Esophagus (tissue), 2 donors: ENCODE measurements around the gene SRGAP2B. TPM values are rescaled to one million over a fixed set of nuclear protein-coding genes. Genes with fewer than 3 reads are reported as not detected.
"Not testable (repeated sequence)": the region's sequence is repeated elsewhere in the genome, so short reads cannot be mapped to it uniquely, and the experiment has no call there.

Experiments
- H3K27ac ChIP-seq, 2 donors: one replicate each; pipeline ENCODE4 v1.5.1; 2013; ENCODE audit warnings: low read depth in 2 of 2, mild to moderate bottlenecking in 2 of 2, inconsistent platforms in 1 of 2, low read length in 1 of 2, moderate library complexity in 1 of 2
- H3K27me3 ChIP-seq, 2 donors: one replicate each; pipeline ENCODE4 v1.6.1; 2013; ENCODE audit warnings: low read length in 2 of 2, control low read depth in 1 of 2, mild to moderate bottlenecking in 1 of 2; ENCODE audit not compliant: insufficient read depth in 2 of 2, control insufficient read depth in 1 of 2
- H3K36me3 ChIP-seq, 2 donors: one replicate each; pipeline ENCODE4 v1.6.1; 2013; ENCODE audit warnings: low read length in 1 of 2; ENCODE audit not compliant: control insufficient read depth in 2 of 2, insufficient read depth in 2 of 2
- H3K4me1 ChIP-seq, 2 donors: one replicate each; pipeline ENCODE4 v1.6.1; 2013; ENCODE audit warnings: low read length in 1 of 2; ENCODE audit not compliant: control insufficient read depth in 2 of 2, insufficient read depth in 2 of 2
- H3K4me3 ChIP-seq, 2 donors: one replicate each; pipeline ENCODE4 v1.5.1; 2013; ENCODE audit warnings: low read length in 2 of 2, mild to moderate bottlenecking in 2 of 2, low read depth in 1 of 2, moderate library complexity in 1 of 2
- H3K9me3 ChIP-seq, 2 donors: one replicate each; pipeline ENCODE4 v1.6.1; 2013; ENCODE audit warnings: mild to moderate bottlenecking in 2 of 2, low read depth in 1 of 2, low read length in 1 of 2, moderate library complexity in 1 of 2; ENCODE audit not compliant: control insufficient read depth in 2 of 2, insufficient read depth in 1 of 2
- WGBS, 2 donors: extraction: QIAGEN DNeasy Blood & Tissue Kit; methylation state at CpG; one replicate each; pipeline ENCODE4 v1.1.7; 2013; 5-methylcytosine and 5-hydroxymethylcytosine counted together
- polyA plus RNA-seq, 2 donors: library from polyadenylated mRNA; stranded (reverse); fragments of 200-250 nt; gene quantifications; one replicate each; pipeline ENCODE4 v1.2.3, GENCODE V29; 2013
- donor health status: healthy with polysubstance abuse.
- donor health status: Bipolar disorder and iron deficiency.

SRGAP2B gene
- polyA plus RNA-seq, 2 donors = 3.9 to 5.6 TPM

DNA sequence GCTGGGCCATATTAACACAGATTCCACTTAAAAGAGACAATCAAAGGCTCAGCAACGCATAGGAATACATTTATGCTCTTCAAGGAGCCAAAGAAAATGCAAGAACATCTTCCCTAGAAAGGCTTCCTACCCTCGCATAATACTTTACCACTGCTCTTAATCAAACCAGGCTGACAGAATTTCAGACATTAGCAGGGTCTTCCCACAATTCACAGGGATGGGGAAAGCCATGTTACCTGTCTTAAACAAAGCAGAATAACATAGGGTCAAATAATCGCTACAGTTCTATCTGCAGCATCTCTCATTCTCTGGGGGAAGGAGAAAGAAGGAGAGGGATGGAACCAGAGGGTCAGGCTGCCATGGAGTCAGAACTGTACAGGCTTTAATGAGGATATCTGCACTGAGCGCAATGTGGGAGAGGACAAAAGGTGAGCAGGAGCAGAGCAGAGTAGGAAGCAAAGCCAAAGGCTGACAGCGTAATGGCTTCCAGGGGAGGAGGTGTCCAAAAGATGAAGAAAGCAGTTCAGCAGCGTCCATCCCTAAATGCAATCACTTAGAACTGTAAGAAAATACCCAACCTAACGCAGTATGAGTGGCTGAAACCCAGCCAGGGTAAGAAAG lies 109.5 kb downstream of the SRGAP2B start:
- not testable (repeated sequence) for H3K36me3 ChIP-seq, H3K4me3 ChIP-seq, H3K27me3 ChIP-seq, H3K27ac ChIP-seq, H3K9me3 ChIP-seq, H3K4me1 ChIP-seq
- WGBS, 2 donors = 93 to 96% methylated on average over 3 to 4 of the region's 7 CpGs

DNA sequence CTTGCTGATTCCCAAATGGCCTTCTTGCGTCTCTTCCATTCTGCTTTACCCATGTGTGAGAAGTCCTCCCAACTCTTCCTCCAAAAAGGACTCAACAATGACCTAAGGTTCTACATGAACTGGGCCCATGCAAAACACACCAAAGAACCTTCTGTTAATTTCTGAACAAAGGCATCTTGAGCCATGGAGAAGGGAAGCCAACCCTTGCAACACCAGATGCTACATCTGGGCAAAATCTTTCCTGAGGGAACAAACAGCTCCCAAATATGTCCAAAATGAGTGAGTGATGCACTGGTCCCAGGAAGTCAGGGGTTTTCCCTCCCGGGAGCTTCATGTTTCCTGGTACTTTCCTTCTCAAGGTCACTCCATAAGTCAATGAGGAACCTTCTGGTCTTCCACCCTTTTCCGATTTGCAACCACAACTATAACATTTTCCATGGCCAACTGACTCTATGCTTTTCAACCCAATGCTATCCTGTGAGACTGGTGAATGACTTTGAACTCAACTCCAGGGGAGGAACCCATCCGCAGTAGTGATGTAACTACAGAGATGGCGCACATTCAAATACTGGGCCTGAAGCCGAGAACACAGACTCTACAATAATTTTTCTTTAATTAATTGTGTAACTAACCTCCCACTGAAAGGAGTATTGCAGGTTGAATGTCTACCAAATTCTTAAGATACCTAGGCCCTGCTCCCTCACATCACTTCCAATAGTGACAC lies 112.2 kb downstream of the SRGAP2B start:
- H3K36me3 ChIP-seq, H3K4me3 ChIP-seq, H3K27me3 ChIP-seq, H3K4me1 ChIP-seq, H3K9me3 ChIP-seq, H3K27ac ChIP-seq: not testable (repeated sequence)
- WGBS, 2 donors = 87 to 93% methylated on average over 1 to 2 of the region's 6 CpGs

DNA sequence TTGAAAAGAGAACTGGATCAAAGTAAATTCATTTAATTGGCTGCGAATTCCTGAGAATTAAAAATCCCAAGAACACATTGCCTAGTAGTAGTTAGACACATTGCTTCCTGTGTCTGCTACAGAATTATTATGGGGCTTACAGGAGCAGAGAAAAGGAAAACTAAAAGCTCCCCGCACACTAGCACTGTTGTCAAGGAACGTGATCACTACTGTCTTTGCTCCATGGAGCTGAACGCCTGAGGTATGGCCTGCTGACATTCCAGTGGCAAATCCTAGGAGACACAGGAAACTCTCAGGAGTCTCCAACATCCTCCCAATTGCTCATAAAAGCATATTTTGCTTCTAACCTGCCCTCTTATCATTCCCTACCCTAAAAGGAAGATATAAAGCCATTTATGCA lies 114.0 kb downstream of the SRGAP2B start:
- not testable (repeated sequence) for H3K36me3 ChIP-seq, H3K4me1 ChIP-seq, H3K9me3 ChIP-seq, H3K27ac ChIP-seq, H3K27me3 ChIP-seq, H3K4me3 ChIP-seq
- WGBS, 2 donors = no CpG with 5 or more reads among the region's 4 CpGs

DNA sequence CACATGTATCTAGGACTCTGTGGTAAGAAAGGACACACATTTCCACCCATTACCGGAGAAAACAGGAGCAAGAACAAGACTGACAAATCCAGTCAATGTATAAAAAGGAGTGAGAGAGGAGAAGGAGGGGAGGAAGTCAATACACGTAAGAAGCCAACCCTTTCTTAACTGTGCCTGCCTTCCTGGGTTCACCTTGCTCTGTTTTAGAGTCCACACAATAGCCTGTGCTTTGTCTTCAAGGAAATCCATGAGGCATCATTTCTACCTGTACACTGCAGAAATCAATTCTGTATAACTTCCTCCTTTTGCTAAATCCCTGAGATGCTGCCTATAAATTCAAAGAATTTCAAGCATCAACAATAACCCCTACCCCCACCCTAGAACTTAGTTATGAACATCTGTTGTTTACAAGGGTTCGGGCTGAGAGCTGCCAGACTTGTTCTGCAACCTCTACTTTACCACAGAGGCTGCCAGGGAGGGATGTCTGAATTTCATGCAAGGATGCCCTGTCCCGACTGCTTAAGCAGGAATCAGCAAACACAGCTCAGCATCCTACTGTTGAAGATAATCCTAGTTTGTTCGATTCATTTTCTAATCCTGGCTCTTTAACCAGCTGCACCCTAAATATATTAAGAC lies 115.0 kb downstream of the SRGAP2B start:
- H3K36me3 ChIP-seq, H3K27ac ChIP-seq, H3K9me3 ChIP-seq, H3K27me3 ChIP-seq, H3K4me1 ChIP-seq, H3K4me3 ChIP-seq: not testable (repeated sequence)
- WGBS, 2 donors = 34 to 44% methylated on average over 1 of the region's 5 CpGs

DNA sequence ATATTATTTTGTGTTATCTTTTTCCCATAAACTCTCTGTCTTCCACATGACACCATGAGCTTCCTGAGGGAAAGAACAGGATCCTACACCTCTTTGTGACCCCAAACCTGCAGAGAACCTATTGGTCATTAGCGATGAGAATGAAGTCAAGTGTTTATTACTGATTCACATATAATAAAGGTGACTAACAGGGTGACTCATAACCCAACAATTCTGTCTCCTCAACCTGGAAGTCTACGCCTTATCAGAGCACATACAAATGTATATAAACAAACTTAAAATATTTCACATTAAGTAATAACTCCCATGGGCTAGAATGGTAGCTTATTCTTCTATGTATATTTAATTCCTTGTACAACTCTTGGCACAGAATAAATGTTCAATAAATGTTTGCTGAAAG lies 117.3 kb downstream of the SRGAP2B start:
- H3K27me3 ChIP-seq, H3K27ac ChIP-seq, H3K36me3 ChIP-seq, H3K4me3 ChIP-seq, H3K9me3 ChIP-seq, H3K4me1 ChIP-seq: not testable (repeated sequence)
- whole genome bisulfite sequencing, 2 donors = no CpG with 5 or more reads among the region's 2 CpGs

DNA sequence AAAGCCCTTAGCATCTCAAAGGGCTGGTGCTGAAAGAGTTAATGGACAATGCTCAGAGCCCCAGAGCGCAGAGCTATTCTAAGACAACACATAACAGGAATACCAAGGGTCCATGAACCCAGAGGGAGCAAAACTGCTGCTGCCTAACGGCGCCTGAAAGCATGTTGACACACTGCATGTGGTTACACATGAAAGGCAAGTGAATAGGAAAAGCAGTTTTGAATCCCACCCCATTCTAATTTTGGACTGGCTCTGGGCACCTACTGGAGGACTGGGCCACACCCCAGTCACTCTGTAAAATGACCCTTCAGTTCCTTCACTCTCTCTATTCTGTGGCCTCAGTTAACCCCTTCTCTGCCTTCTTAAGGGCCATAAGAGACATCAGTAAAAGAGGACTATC lies 123.2 kb downstream of the SRGAP2B start:
- not testable (repeated sequence) for H3K27ac ChIP-seq, H3K9me3 ChIP-seq, H3K4me1 ChIP-seq, H3K36me3 ChIP-seq, H3K4me3 ChIP-seq, H3K27me3 ChIP-seq
- no CpG with 5 or more reads among the region's 3 CpGs for WGBS, 2 donors

DNA sequence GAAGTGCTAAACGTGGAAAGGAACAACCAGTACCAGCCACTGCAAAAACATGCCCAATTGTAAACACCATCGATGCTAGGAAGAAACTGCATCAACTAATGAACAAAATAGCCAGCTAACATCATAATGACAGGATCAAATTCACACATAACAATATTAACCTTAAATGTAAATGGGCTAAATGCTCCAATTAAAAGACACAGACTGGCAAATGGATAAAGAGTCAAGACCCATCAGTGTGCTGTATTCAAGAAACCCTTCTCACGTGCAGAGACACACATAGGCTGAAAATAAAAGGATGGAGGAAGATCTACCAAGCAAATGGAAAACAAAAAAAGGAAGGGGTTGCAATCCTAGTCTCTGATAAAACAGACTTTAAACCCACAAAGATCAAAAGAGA lies 128.6 kb downstream of the SRGAP2B start:
- H3K4me3 ChIP-seq, H3K36me3 ChIP-seq, H3K4me1 ChIP-seq, H3K9me3 ChIP-seq, H3K27ac ChIP-seq, H3K27me3 ChIP-seq: not testable (repeated sequence)
- 79 to 86% methylated on average over 3 of the region's 3 CpGs for WGBS, 2 donors

DNA sequence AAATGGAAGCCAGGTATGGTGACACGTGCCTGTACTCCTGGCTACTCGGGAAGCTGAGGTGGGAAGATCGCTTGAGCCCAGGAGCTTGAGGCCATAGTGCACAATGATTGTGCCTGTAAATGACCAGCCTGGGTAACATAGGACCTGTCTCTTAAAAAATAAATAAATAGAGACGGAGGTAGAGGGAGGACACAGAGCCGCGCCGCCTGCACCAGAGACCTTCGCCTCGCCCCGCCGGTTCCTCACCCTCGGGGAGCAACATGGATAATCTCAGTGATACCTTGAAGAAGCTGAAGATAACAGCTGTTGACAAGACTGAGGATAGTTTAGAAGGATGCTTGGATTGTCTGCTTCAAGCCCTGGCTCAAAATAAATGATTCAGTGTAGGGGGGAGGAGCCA lies 130.4 kb downstream of the SRGAP2B start:
- H3K4me3 ChIP-seq, H3K36me3 ChIP-seq, H3K27me3 ChIP-seq, H3K27ac ChIP-seq, H3K9me3 ChIP-seq, H3K4me1 ChIP-seq: not testable (repeated sequence)
- WGBS, 2 donors = 95 to 98% methylated on average over 9 to 11 of the region's 12 CpGs

DNA sequence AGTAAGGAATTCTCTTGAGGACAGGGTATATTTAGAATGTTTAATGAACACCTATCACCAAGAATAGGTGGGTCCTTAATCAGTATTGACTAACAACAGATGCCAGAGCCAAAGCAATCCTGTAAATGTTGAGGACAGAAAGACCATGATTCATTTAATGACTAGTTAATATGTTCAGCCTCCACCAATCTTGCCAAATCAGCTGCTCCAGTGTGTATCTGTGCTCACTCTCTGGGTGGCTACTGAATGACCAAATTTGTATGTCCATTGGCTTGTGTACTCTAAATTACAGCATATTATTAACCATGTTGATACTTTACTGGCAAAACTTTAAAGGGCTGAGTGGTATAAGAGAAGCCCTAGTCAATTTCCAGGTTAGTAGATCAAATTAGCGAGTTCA lies 130.9 kb downstream of the SRGAP2B start:
- not testable (repeated sequence) for H3K4me3 ChIP-seq, H3K9me3 ChIP-seq, H3K27me3 ChIP-seq, H3K4me1 ChIP-seq, H3K27ac ChIP-seq, H3K36me3 ChIP-seq
- 100% methylated on average over 1 of the region's 1 CpG; no CpG with 5 or more reads in 1 of the 2 donors for WGBS, 2 donors

DNA sequence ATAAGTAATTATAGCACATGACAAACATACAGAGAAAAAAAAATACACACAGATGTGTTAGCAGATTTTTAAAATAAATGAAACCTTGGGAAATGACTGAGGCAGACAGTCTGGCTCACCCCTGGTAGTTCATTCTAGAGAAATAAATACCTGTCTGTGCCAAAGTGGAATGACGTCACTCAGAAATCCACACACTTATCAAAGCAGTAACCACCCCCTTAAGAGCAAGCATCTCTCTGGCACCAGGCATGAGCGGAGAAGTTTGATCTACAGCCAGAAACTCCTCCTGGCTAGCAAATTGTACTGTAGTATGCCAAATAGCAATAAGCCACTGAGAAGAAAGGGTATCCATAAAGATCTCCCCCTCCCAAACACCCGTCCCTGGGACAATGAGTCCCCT lies 131.6 kb downstream of the SRGAP2B start:
- not testable (repeated sequence) for H3K36me3 ChIP-seq
- WGBS, 2 donors = 82 to 85% methylated on average over 3 of the region's 3 CpGs

More for the DNA sequence above, 131.6 kb downstream of the SRGAP2B start:
- not testable (repeated sequence) for H3K27ac ChIP-seq, H3K4me1 ChIP-seq, H3K4me3 ChIP-seq, H3K9me3 ChIP-seq, H3K27me3 ChIP-seq
